Measurements from ENCODE around the gene FANCC. TPM values are rescaled to one million over a fixed set of nuclear protein-coding genes. Genes with fewer than 3 reads are reported as not detected.
"Not testable (repeated sequence)": the region's sequence is repeated elsewhere in the genome, so short reads cannot be mapped to it uniquely, and the experiment has no call there.

FANCC gene
- total RNA-seq, 2 experiments from 2014 or later = 15.9 to 16.7 TPM

DNA sequence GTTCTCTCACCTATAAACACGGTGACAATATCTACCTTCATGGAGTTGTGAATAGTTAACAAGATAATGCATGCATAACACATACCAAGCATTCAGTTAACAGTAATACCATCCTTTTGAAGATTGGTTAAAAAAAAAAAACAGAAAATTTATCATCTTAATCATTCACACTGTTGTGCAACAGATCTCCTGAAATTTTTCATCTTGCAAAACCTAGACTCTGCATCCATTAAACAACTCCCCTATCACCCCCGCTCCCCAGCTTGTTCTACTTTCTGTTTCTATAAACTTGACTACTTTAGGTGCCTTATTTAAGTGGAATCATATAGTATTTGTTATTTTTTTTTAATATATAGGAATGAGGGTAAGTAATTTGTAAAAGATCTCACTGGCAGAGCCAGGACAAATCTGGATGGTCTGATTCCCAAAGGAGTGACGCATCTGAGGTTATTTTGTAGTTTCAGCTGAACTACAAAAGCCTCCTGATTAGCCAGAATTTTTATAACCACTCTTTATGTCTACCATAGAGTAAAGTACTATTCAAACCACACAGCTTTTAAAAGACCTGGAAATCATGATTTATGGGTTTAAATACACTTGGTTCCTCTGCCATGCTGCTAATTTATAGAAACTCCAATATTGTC, 93.0 kb downstream of the FANCC start:
- DNase-seq (no peak), ATAC-seq (no peak)
- Mint-ChIP-seq H3K36me3 (ENCODE audit: low read depth) (peaks cover 9% of the 10 kb centered on the region), H3K9me3 (ENCODE audit: low read depth) (no peaks in the 10 kb centered on the region), H3K27me3 (no peaks in the 10 kb centered on the region), H3K4me3 (no peak overlapping the region), H3K4me1 (no peaks in the 10 kb centered on the region), H3K27ac (no peak overlapping the region)
- CTCF ChIA-PET = interaction anchor here (0.5 kb wide), 1 partner anchor 1093 kb away, joined by 3 read pairs; no protein-coding TSS in a partner anchor
- intact Hi-C loops (cut with DNase I, micrococcal nuclease) = no loop called here
- POLR2A ChIA-PET = no interaction called here

DNA sequence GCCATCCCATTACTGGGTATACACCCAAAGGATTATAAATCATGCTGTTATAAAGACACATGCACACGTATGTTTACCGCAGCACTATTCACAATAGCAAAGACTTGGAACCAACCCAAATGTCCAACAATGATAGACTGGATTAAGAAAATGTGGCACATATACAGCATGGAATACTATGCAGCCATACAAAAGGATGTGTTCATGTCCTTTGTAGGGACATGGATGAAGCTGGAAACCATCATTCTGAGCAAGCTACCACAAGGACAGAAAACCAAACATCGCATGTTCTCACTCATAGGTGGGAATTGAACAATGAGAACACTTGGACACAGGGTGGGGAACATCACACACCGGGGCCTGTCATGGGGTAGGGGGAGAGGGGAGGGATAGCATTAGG, 97.2 kb downstream of the FANCC start:
- ATAC-seq, H3K4me3 Mint-ChIP-seq: not testable (repeated sequence)

DNA sequence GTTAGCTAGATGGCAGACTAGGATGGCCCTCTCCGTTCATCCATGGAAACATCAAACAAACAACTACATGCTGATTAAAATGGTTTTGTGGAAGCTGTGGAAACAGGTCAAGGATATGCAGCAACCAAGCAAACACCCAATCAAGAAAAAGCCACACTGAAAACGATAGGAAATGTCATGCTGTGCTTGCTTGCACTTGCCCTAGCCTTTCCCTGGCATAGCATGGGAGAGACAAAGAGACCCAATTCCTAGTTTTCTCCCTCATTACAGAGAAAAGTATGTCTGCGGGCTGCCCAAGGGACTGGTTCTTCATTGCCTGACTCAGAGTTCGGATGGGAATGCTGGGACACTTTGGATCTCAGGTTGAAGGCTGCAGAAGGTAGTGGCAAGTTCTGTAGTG, 98.7 kb downstream of the FANCC start:
- peaks cover 7% of the 10 kb centered on the region for H3K4me1 Mint-ChIP-seq
- H3K4me3 Mint-ChIP-seq = no peak overlapping the region
- ChIA-PET CTCF (no interaction called here), POLR2A (no interaction called here)
- ATAC-seq (no peak), DNase-seq (no peak)
- H3K9me3 Mint-ChIP-seq (ENCODE audit: low read depth) = no peaks in the 10 kb centered on the region
- peaks cover 9% of the 10 kb centered on the region for H3K36me3 Mint-ChIP-seq (ENCODE audit: low read depth)
- no peaks in the 10 kb centered on the region for H3K27me3 Mint-ChIP-seq
- H3K27ac Mint-ChIP-seq = no peak overlapping the region
- intact Hi-C loops (cut with DNase I, micrococcal nuclease) = no loop called here

More for the DNA sequence above, 97.2 kb downstream of the FANCC start:
- H3K36me3 Mint-ChIP-seq (ENCODE audit: low read depth); DNase-seq; intact Hi-C loops (cut with DNase I, micrococcal nuclease); CTCF ChIA-PET; H3K27ac Mint-ChIP-seq; H3K9me3 Mint-ChIP-seq (ENCODE audit: low read depth); H3K27me3 Mint-ChIP-seq; POLR2A ChIA-PET; H3K4me1 Mint-ChIP-seq: not testable (repeated sequence)

DNA sequence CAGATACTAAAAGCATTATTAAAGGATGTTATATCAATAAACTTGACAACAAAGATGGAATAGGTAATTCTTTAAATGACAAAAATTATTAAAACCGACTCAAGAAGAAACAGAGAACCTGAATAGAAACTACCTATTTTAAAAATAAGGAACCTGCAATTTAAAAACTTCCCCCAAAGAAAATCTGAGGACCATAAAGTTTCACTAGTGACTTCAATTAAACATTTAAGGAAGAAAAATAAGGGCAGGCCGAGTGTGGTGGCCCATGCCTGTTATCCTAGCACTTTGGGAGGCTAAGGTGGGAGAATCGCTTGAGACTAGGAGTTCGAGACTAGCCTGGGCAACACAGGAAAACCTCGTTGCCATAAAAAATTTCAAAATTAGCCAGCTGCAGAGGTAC, 99.6 kb downstream of the FANCC start:
- peaks cover 9% of the 10 kb centered on the region for H3K36me3 Mint-ChIP-seq (ENCODE audit: low read depth)
- H3K4me3 Mint-ChIP-seq = no peak overlapping the region
- H3K27ac Mint-ChIP-seq = no peak overlapping the region
- H3K9me3 Mint-ChIP-seq (ENCODE audit: low read depth) = no peaks in the 10 kb centered on the region
- DNase-seq (no peak), ATAC-seq (no peak)
- ChIA-PET CTCF (no interaction called here), POLR2A (no interaction called here)
- intact Hi-C loops (cut with DNase I, micrococcal nuclease) = no loop called here
- H3K4me1 Mint-ChIP-seq = peaks cover 7% of the 10 kb centered on the region
- no peaks in the 10 kb centered on the region for H3K27me3 Mint-ChIP-seq

DNA sequence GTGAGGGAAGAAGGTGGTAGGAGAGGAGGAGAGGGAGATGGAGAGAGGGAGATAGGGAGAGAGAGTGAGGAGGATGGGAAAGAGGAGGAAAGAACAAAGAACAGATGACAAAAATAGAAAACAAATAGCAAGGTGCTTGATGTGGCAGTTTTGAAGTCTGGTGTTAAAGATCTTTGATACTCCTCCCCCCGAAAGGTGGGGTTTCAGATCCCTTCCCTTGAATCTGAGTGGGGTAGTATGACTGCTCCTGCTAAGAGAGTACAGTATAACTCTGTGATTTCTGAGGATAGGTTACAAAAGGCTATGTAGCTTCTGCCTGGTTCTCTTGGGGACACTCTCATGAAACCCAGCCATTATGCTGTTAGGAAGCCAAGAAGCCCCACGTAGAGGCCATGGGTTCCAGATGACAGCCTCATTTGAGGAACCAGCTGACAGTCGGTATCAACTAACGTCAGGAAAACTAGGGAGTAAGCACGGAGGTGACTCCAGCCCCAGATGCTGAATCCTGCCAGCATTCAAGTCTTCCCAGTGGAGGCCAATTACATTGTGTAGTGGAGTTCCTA, 102.1 kb downstream of the FANCC start:
- no peak overlapping the region for H3K4me3 Mint-ChIP-seq
- intact Hi-C loops (cut with DNase I, micrococcal nuclease) = no loop called here
- no peaks in the 10 kb centered on the region for H3K27me3 Mint-ChIP-seq
- ChIA-PET CTCF (no interaction called here), POLR2A (no interaction called here)
- H3K9me3 Mint-ChIP-seq (ENCODE audit: low read depth) = no peaks in the 10 kb centered on the region
- H3K27ac Mint-ChIP-seq = no peak overlapping the region
- ATAC-seq (no peak), DNase-seq (no peak)
- peaks cover 10% of the 10 kb centered on the region for H3K4me1 Mint-ChIP-seq
- peaks cover 8% of the 10 kb centered on the region for H3K36me3 Mint-ChIP-seq (ENCODE audit: low read depth)

DNA sequence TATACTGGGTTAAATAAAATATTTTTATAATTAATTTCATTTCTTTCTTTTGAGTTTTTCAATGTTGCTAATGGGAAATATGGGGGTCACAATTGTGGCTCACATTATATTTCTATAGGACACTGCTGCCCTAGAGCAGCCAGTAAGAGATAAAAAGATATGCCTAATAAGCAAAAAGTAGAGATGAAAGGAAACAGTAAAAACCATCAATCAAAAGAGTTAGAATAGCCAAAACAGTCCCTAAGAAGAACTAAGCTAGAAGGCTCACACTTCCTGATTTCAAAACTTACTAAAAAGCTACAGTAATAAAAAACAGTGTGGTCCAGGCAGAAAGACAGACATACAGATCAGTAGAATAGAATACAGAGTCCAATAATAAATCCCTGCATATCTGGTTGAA, 104.4 kb downstream of the FANCC start:
- ATAC-seq (no peak), DNase-seq (no peak)
- peaks cover 10% of the 10 kb centered on the region for H3K4me1 Mint-ChIP-seq
- H3K9me3 Mint-ChIP-seq (ENCODE audit: low read depth) = no peaks in the 10 kb centered on the region
- H3K27me3 Mint-ChIP-seq = no peaks in the 10 kb centered on the region
- H3K4me3 Mint-ChIP-seq = no peak overlapping the region
- intact Hi-C loops (cut with DNase I, micrococcal nuclease) = no loop called here
- ChIA-PET CTCF (no interaction called here), POLR2A (no interaction called here)
- H3K27ac Mint-ChIP-seq = no peak overlapping the region
- H3K36me3 Mint-ChIP-seq (ENCODE audit: low read depth) = no peaks in the 10 kb centered on the region

DNA sequence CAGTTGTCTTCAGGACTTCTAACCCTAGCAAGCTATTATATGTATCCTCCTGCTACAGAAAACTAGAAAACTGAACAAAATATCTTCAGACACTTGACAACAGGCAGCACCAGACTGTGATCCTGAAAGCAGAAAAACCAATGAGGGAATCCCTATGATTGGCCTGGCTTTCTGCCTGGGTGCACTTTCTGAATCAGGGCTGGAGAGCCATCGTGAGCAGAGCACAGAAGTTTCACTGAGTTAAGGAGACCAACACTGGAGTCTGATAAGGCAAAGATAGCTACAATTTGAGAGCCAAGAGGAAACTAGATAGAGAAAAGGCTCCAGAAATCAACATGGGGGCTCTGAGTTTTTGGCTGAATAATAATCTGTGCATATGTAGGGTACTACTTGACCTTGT, 106.5 kb downstream of the FANCC start:
- no peaks in the 10 kb centered on the region for H3K36me3 Mint-ChIP-seq (ENCODE audit: low read depth)
- ATAC-seq (no peak), DNase-seq (no peak)
- intact Hi-C loops (cut with DNase I, micrococcal nuclease) = no loop called here
- H3K27ac Mint-ChIP-seq = no peak overlapping the region
- peaks cover 10% of the 10 kb centered on the region for H3K4me1 Mint-ChIP-seq
- no peaks in the 10 kb centered on the region for H3K27me3 Mint-ChIP-seq
- ChIA-PET CTCF (interaction anchor here (1.2 kb wide), 1 partner anchor 43 kb away, joined by 3 read pairs; no protein-coding TSS in a partner anchor), POLR2A (no interaction called here)
- H3K4me3 Mint-ChIP-seq = no peak overlapping the region
- H3K9me3 Mint-ChIP-seq (ENCODE audit: low read depth) = no peaks in the 10 kb centered on the region

DNA sequence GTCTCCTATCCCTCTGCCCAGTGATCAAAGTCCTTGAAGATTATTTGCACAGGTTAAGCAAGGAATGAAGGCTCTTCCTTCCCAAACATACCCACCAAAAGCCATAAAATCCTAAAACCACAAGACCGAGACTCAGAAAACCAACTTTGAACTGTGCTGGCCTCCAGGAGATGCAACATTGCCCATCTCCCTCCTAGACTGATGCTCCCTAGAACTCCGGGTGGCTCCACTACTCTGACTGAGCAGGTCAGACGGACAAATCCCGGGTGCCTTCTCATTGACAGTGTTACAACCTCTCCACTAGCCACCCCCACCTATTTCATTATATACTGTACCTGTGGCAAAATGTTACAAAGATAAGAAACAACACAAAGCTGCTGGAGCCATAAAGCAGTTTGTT, 110.1 kb downstream of the FANCC start:
- DNase-seq = no peak
- CTCF ChIA-PET = no interaction called here
- Mint-ChIP-seq H3K27me3 (no peaks in the 10 kb centered on the region), H3K9me3 (ENCODE audit: low read depth) (no peaks in the 10 kb centered on the region), H3K27ac (no peak overlapping the region), H3K4me1 (peaks cover 5% of the 10 kb centered on the region), H3K4me3 (no peak overlapping the region), H3K36me3 (ENCODE audit: low read depth) (no peaks in the 10 kb centered on the region)
- no peak for ATAC-seq
- intact Hi-C loops (cut with DNase I, micrococcal nuclease) = no loop called here
- POLR2A ChIA-PET = no interaction called here

DNA sequence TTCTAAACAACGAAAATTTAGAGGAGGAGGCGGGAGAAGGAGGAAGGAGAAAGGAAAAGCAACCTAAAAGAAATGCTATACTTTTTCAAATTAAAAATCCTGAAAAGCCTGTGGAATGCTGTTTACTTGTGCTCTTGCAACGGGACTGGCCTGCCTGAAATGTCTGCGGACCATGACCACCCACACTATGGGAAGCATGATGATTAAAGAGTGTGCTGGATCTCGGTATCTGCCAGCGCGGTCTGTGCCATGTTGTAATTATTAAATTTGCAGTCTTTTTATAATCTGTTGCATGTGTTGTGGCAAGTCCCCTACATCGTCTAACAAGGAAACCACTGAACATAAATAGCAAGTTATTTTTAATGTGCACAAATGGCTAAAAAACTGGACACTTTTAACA, 111.4 kb downstream of the FANCC start:
- Mint-ChIP-seq H3K4me3 (no peak overlapping the region), H3K9me3 (ENCODE audit: low read depth) (no peaks in the 10 kb centered on the region), H3K27me3 (no peaks in the 10 kb centered on the region), H3K27ac (no peak overlapping the region), H3K4me1 (peaks cover 3% of the 10 kb centered on the region), H3K36me3 (ENCODE audit: low read depth) (no peaks in the 10 kb centered on the region)
- ChIA-PET CTCF (interaction anchor here (1.7 kb wide), 1 partner anchor 16 kb away, joined by 3 read pairs; no protein-coding TSS in a partner anchor), POLR2A (no interaction called here)
- ATAC-seq = no peak
- no peak for DNase-seq
- intact Hi-C loops (cut with DNase I, micrococcal nuclease) = no loop called here

DNA sequence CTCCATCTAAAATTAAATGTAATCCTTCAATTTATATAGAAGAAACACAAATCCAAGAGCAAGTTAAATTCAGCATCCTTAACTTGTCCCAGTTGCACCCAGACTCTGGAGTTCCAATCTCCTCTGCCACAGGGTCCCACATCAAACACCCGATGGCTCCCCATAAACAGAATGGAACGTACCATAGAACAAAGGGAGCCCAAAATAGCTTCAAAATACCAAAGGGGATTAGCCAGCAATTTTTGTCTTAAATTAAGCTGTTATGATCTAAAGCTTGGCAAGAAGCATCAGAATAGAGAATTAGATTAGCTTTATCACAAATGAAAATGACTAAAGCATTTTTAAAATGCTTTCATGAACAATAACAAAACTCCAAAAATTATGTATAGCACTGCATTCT, 112.8 kb downstream of the FANCC start:
- Mint-ChIP-seq H3K9me3 (ENCODE audit: low read depth) (no peaks in the 10 kb centered on the region), H3K27ac (no peak overlapping the region), H3K27me3 (no peaks in the 10 kb centered on the region), H3K4me3 (no peak overlapping the region), H3K36me3 (ENCODE audit: low read depth) (no peaks in the 10 kb centered on the region), H3K4me1 (peaks cover 3% of the 10 kb centered on the region)
- POLR2A ChIA-PET = no interaction called here
- CTCF ChIA-PET = interaction anchor here (1.7 kb wide), 1 partner anchor 17 kb away, joined by 3 read pairs; no protein-coding TSS in a partner anchor
- ATAC-seq = no peak
- intact Hi-C loops (cut with DNase I, micrococcal nuclease) = no loop called here
- DNase-seq = no peak

DNA sequence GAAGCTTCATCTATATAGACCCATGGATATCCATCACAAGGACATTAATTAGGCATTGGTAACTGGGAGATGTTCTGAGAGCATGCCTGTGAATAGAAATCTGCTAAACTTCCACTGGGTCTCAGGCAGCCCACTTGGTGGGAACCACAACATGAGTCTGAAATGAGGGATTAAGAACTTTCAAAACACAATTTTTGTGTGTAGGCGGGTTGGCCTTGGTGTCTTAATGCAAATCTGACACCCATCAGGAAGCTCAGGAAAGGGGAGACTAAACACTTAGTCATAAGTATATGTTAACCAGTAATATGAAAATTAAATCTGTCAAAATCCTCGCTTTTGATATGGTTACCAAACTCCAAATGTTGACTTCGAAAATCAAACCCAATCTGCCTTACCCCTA, 113.2 kb downstream of the FANCC start:
- intact Hi-C loops (cut with DNase I, micrococcal nuclease) = no loop called here
- CTCF ChIA-PET = interaction anchor here (1.7 kb wide), 1 partner anchor 18 kb away, joined by 3 read pairs; no protein-coding TSS in a partner anchor

DNA sequence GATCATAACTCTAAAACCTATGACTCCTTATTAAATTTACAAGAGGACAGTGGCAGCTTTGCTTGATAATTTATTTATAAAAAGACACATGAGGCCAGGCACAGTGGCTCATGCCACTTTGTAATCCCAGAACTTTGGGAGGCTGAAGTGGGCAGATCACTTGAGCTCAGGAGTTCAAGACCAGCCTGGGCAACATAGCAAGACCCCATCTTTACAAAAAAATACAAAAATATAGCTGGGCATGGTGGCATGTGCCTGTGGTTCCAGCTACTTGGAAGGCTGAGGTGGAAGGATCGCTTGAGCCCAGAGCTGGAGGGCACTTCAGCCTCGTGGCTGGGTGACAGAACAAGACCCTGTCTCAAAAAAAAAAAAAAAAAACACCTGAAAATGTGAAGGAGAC, 114.5 kb downstream of the FANCC start:
- DNase-seq; H3K9me3 Mint-ChIP-seq (ENCODE audit: low read depth); H3K27me3 Mint-ChIP-seq; POLR2A ChIA-PET; CTCF ChIA-PET; H3K27ac Mint-ChIP-seq; H3K4me1 Mint-ChIP-seq; ATAC-seq; intact Hi-C loops (cut with DNase I, micrococcal nuclease); H3K4me3 Mint-ChIP-seq; H3K36me3 Mint-ChIP-seq (ENCODE audit: low read depth): not testable (repeated sequence)

More for the DNA sequence above, 113.2 kb downstream of the FANCC start:
- H3K36me3 Mint-ChIP-seq (ENCODE audit: low read depth) = no peaks in the 10 kb centered on the region
- no peaks in the 10 kb centered on the region for H3K9me3 Mint-ChIP-seq (ENCODE audit: low read depth)
- H3K4me3 Mint-ChIP-seq = no peak overlapping the region
- POLR2A ChIA-PET = no interaction called here
- ATAC-seq (no peak), DNase-seq (no peak)
- H3K27ac Mint-ChIP-seq = no peak overlapping the region
- no peaks in the 10 kb centered on the region for H3K27me3 Mint-ChIP-seq
- H3K4me1 Mint-ChIP-seq = peaks cover 3% of the 10 kb centered on the region

All from activated CD4-positive, alpha-beta T cell treated with anti-CD3 and anti-CD28 coated beads for 36 hours (primary cell).